ENCODE results near the gene REC114.
A peak's percentile ranks its signal among the peaks of the same experiment; 100 is the strongest.
"Not testable (repeated sequence)": the region's sequence is repeated elsewhere in the genome, so short reads cannot be mapped to it uniquely, and the experiment has no call there.

REC114 gene

GRCh38 chr15:73442968-73443367, at the start of gene REC114:
TSS of gene REC114 (plus strand) at chr15:73443164. CDS start at chr15:73443186, 22 bp downstream.
- DNase-seq: no peak

GRCh38 chr15:73393336-73393735, 49.6 kb upstream of the REC114 start:
- DNase-seq: no peak

- DNase-seq: peak in 4 of 58 donors; percentile 0 to 18 (median 7)
These were observed 48.2 kb upstream of the REC114 start for GRCh38 chr15:73394782-73395181.

GRCh38 chr15:73395671-73396070, 47.3 kb upstream of the REC114 start:
- no peak for DNase-seq

- no peak for DNase-seq
These were observed 45.5 kb upstream of the REC114 start for GRCh38 chr15:73397461-73397860.

- DNase-seq: no peak
These were observed 44.1 kb upstream of the REC114 start for GRCh38 chr15:73398861-73399260.

- not testable (repeated sequence) for DNase-seq
These were observed 42.7 kb upstream of the REC114 start for GRCh38 chr15:73400222-73400621.

- DNase-seq: no peak
These were observed 39.8 kb upstream of the REC114 start for GRCh38 chr15:73403171-73403570.

- no peak for DNase-seq
These were observed 28.1 kb upstream of the REC114 start for GRCh38 chr15:73414876-73415275.

- no peak for DNase-seq
These were observed 18.5 kb upstream of the REC114 start for GRCh38 chr15:73424506-73424905.

- DNase-seq: no peak
These were observed 17.5 kb upstream of the REC114 start for GRCh38 chr15:73425510-73425909.

GRCh38 chr15:73426323-73426994, 16.5 kb upstream of the REC114 start:
- DNase-seq: no peak

GRCh38 chr15:73431329-73431728, 11.6 kb upstream of the REC114 start:
- not testable (repeated sequence) for DNase-seq

- DNase-seq: no peak
These were observed 9.1 kb upstream of the REC114 start for GRCh38 chr15:73433873-73434272.

GRCh38 chr15:73436613-73437012, 6.4 kb upstream of the REC114 start:
- no peak for DNase-seq

- DNase-seq: no peak
These were observed 5.3 kb upstream of the REC114 start for GRCh38 chr15:73437543-73438109.

GRCh38 chr15:73438651-73439050, 4.3 kb upstream of the REC114 start:
- no peak for DNase-seq

GRCh38 chr15:73440571-73440970, 2.4 kb upstream of the REC114 start:
- no peak for DNase-seq

GRCh38 chr15:73442421-73442820, 543 bp upstream of the REC114 start:
- DNase-seq: no peak

GRCh38 chr15:73447471-73447870, 4.5 kb downstream of the REC114 start:
- DNase-seq: not testable (repeated sequence)

- DNase-seq: not testable (repeated sequence)
These were observed 5.3 kb downstream of the REC114 start for GRCh38 chr15:73448158-73448758.

GRCh38 chr15:73449980-73450379, 7.0 kb downstream of the REC114 start:
- not testable (repeated sequence) for DNase-seq

- DNase-seq: no peak
These were observed 11.1 kb downstream of the REC114 start for GRCh38 chr15:73454096-73454495.

Measured in anterior cingulate cortex (tissue), 58 donors.